Iris pigment epithelial cell (primary cell): ENCODE measurements around the gene LRRK1.

Source experiments
- DNase-seq: peaks from one replicate; pipeline ENCODE4 v3.0.0-alpha.2; 2011; ENCODE audit warnings: low read depth

Gene LRRK1

GRCh38 chr15:100892013-100892355, 27.2 kb upstream of the LRRK1 start:
- DNase-seq, result no peak

GRCh38 chr15:100893261-100893963, 25.7 kb upstream of the LRRK1 start:
- DNase-seq, result no peak

GRCh38 chr15:100893964-100894295, 25.2 kb upstream of the LRRK1 start:
- DNase-seq, result no peak

- DNase-seq, result no peak
These were observed 23.4 kb upstream of the LRRK1 start for GRCh38 chr15:100895721-100896120.

- DNase-seq, result no peak
These were observed 21.7 kb upstream of the LRRK1 start for GRCh38 chr15:100897221-100898151.

- no peak for DNase-seq
These were observed 21.0 kb upstream of the LRRK1 start for GRCh38 chr15:100898152-100898490.

GRCh38 chr15:100898661-100899462, 20.3 kb upstream of the LRRK1 start:
- DNase-seq, result no peak

- DNase-seq, result no peak
These were observed 19.6 kb upstream of the LRRK1 start for GRCh38 chr15:100899601-100900000.

- DNase-seq, result no peak
These were observed 18.9 kb upstream of the LRRK1 start for GRCh38 chr15:100900136-100900794.

GRCh38 chr15:100900795-100901169, 18.4 kb upstream of the LRRK1 start:
- DNase-seq, result no peak

- DNase-seq, result no peak
These were observed 17.9 kb upstream of the LRRK1 start for GRCh38 chr15:100901296-100901695.

GRCh38 chr15:100901702-100902435, 17.3 kb upstream of the LRRK1 start:
- DNase-seq, result peak; percentile 29

- peak; percentile 91 for DNase-seq
These were observed 16.6 kb upstream of the LRRK1 start for GRCh38 chr15:100902436-100903167.

GRCh38 chr15:100903168-100903554, 16.0 kb upstream of the LRRK1 start:
- no peak for DNase-seq

GRCh38 chr15:100905850-100906249, 13.3 kb upstream of the LRRK1 start:
- no peak for DNase-seq

- DNase-seq, result no peak
These were observed 10.7 kb upstream of the LRRK1 start for GRCh38 chr15:100908466-100908865.

GRCh38 chr15:100909565-100909964, 9.6 kb upstream of the LRRK1 start:
- DNase-seq, result no peak

GRCh38 chr15:100909989-100910955, 8.9 kb upstream of the LRRK1 start:
- no peak for DNase-seq

- DNase-seq, result no peak
These were observed 8.1 kb upstream of the LRRK1 start for GRCh38 chr15:100911086-100911485.

GRCh38 chr15:100913961-100914360, 5.2 kb upstream of the LRRK1 start:
- no peak for DNase-seq
